Keratinocyte (primary cell): ENCODE results near the gene PTK7. TPM values are rescaled to one million over a fixed set of nuclear protein-coding genes. Genes with fewer than 3 reads are reported as not detected.

ENCODE experiments used
- DNase-seq: peaks from one replicate; pipeline ENCODE4 v3.0.0-alpha.2; 2011; ENCODE audit warnings: low read depth, missing footprints, low spot score
- FAIRE-seq: peaks from 2 replicates; lab custom pipeline; 2011; peaks lifted over from hg19 to GRCh38; lab: Jason Lieb, UNC
- H2AFZ ChIP-seq: 2 replicates; pipeline ENCODE4 v1.6.0; 2012; ENCODE audit warnings: low read length, control low read depth, inconsistent platforms; ENCODE audit not compliant: control insufficient read depth
- H3K27ac ChIP-seq: 2 replicates; pipeline ENCODE4 v1.5.1; 2011; ENCODE audit warnings: low read length; ENCODE audit not compliant: control insufficient read depth, insufficient read depth
- H3K27me3 ChIP-seq: 3 replicates; pipeline ENCODE4 v1.6.0; 2011; ENCODE audit warnings: low read length; ENCODE audit not compliant: control insufficient read depth, insufficient read depth; ENCODE audit errors: extremely low read depth
- H3K36me3 ChIP-seq, 2 experiments: 2 replicates in 1 of 2; 3 replicates in 1 of 2; pipeline ENCODE4 v1.5.1; 2011; ENCODE audit warnings: low read length in 2 of 2, mild to moderate bottlenecking in 1 of 2; ENCODE audit not compliant: control insufficient read depth in 2 of 2, insufficient read depth in 2 of 2; ENCODE audit errors: extremely low read depth in 1 of 2
- H3K4me1 ChIP-seq: 3 replicates; pipeline ENCODE4 v1.5.1; 2011; ENCODE audit warnings: low read length; ENCODE audit not compliant: control insufficient read depth, insufficient read depth; ENCODE audit errors: extremely low read depth
- H3K4me2 ChIP-seq: 3 replicates; pipeline ENCODE4 v1.6.0; 2011; ENCODE audit warnings: low read depth, low read length; ENCODE audit not compliant: control insufficient read depth, insufficient read depth; ENCODE audit errors: extremely low read depth
- H3K4me3 ChIP-seq, 3 experiments: fragments of 200-600 bp in 1 of 3; sonication (generic) in 1 of 3; 2 replicates in 2 of 3; 3 replicates in 1 of 3; pipeline ENCODE4 v1.5.1; 2011 to 2016; ENCODE audit warnings: low read length in 3 of 3, mild to moderate bottlenecking in 3 of 3, control low read depth in 2 of 3, inconsistent platforms in 1 of 3, low read depth in 1 of 3, mixed read lengths in 1 of 3, mixed run types in 1 of 3, moderate library complexity in 1 of 3; ENCODE audit not compliant: control insufficient read depth in 2 of 3, insufficient read depth in 2 of 3; ENCODE audit errors: extremely low read depth in 1 of 3
- H3K79me2 ChIP-seq: 2 replicates; pipeline ENCODE4 v1.6.0; 2012; ENCODE audit warnings: low read length; ENCODE audit not compliant: control insufficient read depth, insufficient read depth
- H3K9ac ChIP-seq: 3 replicates; pipeline ENCODE4 v1.6.0; 2011; ENCODE audit warnings: low read length; ENCODE audit not compliant: control insufficient read depth, insufficient read depth; ENCODE audit errors: extremely low read depth
- H3K9me1 ChIP-seq: 3 replicates; pipeline ENCODE4 v1.6.0; 2011; ENCODE audit warnings: low read length; ENCODE audit not compliant: control insufficient read depth, insufficient read depth; ENCODE audit errors: extremely low read depth
- H3K9me3 ChIP-seq: 2 replicates; pipeline ENCODE4 v1.5.1; 2012; ENCODE audit warnings: low read depth, low read length; ENCODE audit not compliant: control insufficient read depth
- H4K20me1 ChIP-seq: 3 replicates; pipeline ENCODE4 v1.6.0; 2011; ENCODE audit warnings: low read length; ENCODE audit not compliant: control insufficient read depth, insufficient read depth; ENCODE audit errors: extremely low read depth
- CTCF ChIP-seq, 3 experiments: IDR thresholded peaks in 1 of 3; conservative IDR thresholded peaks in 1 of 3; optimal IDR thresholded peaks in 1 of 3; 2 replicates in 2 of 3; 3 replicates in 1 of 3; pipeline versions ENCODE3 to v1.5.1; 2011; ENCODE audit warnings: low read length in 3 of 3, mild to moderate bottlenecking in 3 of 3, moderate library complexity in 2 of 3, control low read depth in 1 of 3, inconsistent platforms in 1 of 3; ENCODE audit not compliant: insufficient read depth in 2 of 3; ENCODE audit errors: extremely low read depth in 1 of 3
- EZH2 ChIP-seq: IDR thresholded peaks from one replicate; pipeline ENCODE4 v1.6.1; 2012; ENCODE audit warnings: inconsistent platforms, mild to moderate bottlenecking, low read length, moderate library complexity
- dilution Hi-C: fragments of 300-500 bp; cut with MboI; formaldehyde crosslinking; loops from one replicate; pipeline ENCODE4 v1.7.0; 2020; ENCODE audit warnings: low sequenced_read_pairs; ENCODE audit not compliant: extremely low pct_ligation_motif_present
- polyA plus RNA-seq, 5 experiments: library from polyadenylated mRNA; depleted of rRNA in 3 of 5; stranded (reverse) in 3 of 5; stranded (forward) in 1 of 5; unstranded in 1 of 5; fragments of >200 nt; gene quantifications; 1 replicate in 1 of 5; 2 replicates in 3 of 5; 3 replicates in 1 of 5; pipeline versions ENCODE4 v1.2.1 to v1.2.3, GENCODE V29; 2011 to 2012; ENCODE audit warnings: missing spikeins in 2 of 5, low read depth in 1 of 5, low replicate concordance in 1 of 5

PTK7 gene
- polyA plus RNA-seq, 1 donor (not counting 4 experiments of a cell fraction or from before 2014, with no cell fraction given), result 58.8 TPM

- H3K36me3 ChIP-seq, result peaks cover 26 to 30% of the 10 kb centered on the region in 2 experiments
- peaks cover 2% of the 10 kb centered on the region for H4K20me1 ChIP-seq
- H3K9ac ChIP-seq, result no peak overlapping the region
- H3K27ac ChIP-seq, result no peak overlapping the region
- H3K79me2 ChIP-seq, result no peaks in the 10 kb centered on the region
- H2AFZ ChIP-seq, result no peak overlapping the region
- H3K9me3 ChIP-seq, result no peaks in the 10 kb centered on the region
- H3K27me3 ChIP-seq, result no peaks in the 10 kb centered on the region
- TF ChIP-seq EZH2, result no peak
- TF ChIP-seq CTCF (optimal IDR thresholded peaks at IDR 0.05 in 1 of 3, IDR thresholded peaks at IDR 0.05 in 1 of 3, conservative IDR thresholded peaks at IDR 0.05 in 1 of 3; ENCODE audit: extremely low read depth in 1 of 3, insufficient read depth in 2 of 3, low read length in 3 of 3), result no peak
- H3K4me3 ChIP-seq, result no peak overlapping the region
- FAIRE-seq (no peak), DNase-seq (no peak)
- H3K4me1 ChIP-seq, result no peaks in the 10 kb centered on the region
- H3K9me1 ChIP-seq, result no peaks in the 10 kb centered on the region
- H3K4me2 ChIP-seq, result no peak overlapping the region
- dilution Hi-C loops, result no loop called here
Measured at GRCh38 chr6:43033496-43034189, 42.5 kb upstream of the PTK7 start.

DNA sequence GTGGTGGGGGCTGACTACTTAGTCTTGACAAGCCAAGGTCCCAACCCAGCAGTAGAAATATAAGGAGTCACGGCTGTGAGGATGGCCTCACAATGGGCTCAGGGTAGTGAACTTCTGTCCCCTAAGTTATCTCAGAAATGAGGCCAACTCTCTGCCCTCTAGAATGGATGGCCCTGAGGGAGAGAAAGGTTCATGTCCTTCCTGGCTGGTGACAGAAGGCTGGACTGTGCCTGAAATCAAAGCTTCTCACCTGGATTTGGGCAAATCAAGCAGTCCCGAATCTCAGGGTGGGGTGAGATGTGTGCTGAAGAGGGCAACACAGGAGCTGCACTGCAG, 42.0 kb upstream of the PTK7 start:
- no peaks in the 10 kb centered on the region for H3K4me1 ChIP-seq
- FAIRE-seq (no peak), DNase-seq (no peak)
- dilution Hi-C loops, result no loop called here
- H3K4me2 ChIP-seq, result no peak overlapping the region
- H3K27ac ChIP-seq, result no peak overlapping the region
- no peak overlapping the region for H3K9ac ChIP-seq
- H2AFZ ChIP-seq, result no peak overlapping the region
- H3K9me1 ChIP-seq, result no peaks in the 10 kb centered on the region
- H4K20me1 ChIP-seq, result peaks cover 2% of the 10 kb centered on the region
- peaks cover 27 to 32% of the 10 kb centered on the region in 2 experiments for H3K36me3 ChIP-seq
- no peak overlapping the region for H3K4me3 ChIP-seq
- H3K9me3 ChIP-seq, result no peaks in the 10 kb centered on the region
- no peak for TF ChIP-seq EZH2
- no peak for TF ChIP-seq CTCF (optimal IDR thresholded peaks at IDR 0.05 in 1 of 3, IDR thresholded peaks at IDR 0.05 in 1 of 3, conservative IDR thresholded peaks at IDR 0.05 in 1 of 3; ENCODE audit: extremely low read depth in 1 of 3, insufficient read depth in 2 of 3, low read length in 3 of 3)
- H3K27me3 ChIP-seq, result no peaks in the 10 kb centered on the region
- H3K79me2 ChIP-seq, result no peaks in the 10 kb centered on the region
